HG03175 (cell line): ENCODE measurements around the gene FHIT.

Experiments
- ATAC-seq: cut with Tn5 transposase; IDR thresholded peaks from one replicate; pipeline ENCODE4 v1.9.1; 2021; ENCODE audit warnings: mild to moderate bottlenecking, moderate library complexity; ENCODE audit not compliant: unreplicated experiment

The FHIT gene

DNA sequence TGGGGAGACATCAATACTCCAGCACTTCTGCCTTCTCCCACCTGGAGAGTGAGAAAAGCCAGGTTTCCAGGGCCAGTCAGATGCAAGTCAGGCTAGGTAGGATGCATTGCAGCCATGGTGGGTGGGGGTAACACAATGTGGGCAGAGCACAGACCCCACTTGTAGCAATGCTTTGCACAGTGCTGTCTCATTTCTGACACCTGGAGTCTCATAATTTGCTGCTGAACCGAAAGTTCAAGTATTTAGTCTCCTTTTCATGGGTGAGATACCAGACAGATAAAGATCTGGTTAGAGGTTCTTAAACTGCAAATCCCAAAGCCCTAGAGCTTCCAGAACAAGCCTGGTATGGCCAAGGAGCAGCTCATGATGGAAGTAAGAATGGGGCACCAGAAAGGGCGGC lies 1321.1 kb downstream of the FHIT start:
- ATAC-seq, result no peak

DNA sequence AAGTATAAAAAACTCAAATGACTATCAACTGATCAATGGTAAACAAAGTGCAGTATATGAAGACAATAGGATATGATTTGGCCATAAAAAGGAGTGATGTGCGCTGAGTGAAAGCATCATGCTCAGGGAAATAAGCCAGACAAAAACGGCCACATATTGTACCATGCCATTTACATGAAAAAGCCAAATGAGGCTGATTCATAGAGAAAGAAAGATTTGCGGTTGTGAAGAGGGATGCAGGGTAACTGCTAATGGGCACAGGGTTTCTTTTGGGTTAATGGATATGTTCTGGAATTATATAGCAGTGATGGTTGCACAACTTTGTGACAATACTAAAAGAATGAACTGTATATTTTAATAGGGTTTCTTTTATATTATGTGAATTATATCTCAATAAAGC lies 1324.2 kb downstream of the FHIT start:
- ATAC-seq, result no peak

GRCh38 chr3:59925946-59926345 lies 1325.3 kb downstream of the FHIT start:
- ATAC-seq, result no peak

DNA sequence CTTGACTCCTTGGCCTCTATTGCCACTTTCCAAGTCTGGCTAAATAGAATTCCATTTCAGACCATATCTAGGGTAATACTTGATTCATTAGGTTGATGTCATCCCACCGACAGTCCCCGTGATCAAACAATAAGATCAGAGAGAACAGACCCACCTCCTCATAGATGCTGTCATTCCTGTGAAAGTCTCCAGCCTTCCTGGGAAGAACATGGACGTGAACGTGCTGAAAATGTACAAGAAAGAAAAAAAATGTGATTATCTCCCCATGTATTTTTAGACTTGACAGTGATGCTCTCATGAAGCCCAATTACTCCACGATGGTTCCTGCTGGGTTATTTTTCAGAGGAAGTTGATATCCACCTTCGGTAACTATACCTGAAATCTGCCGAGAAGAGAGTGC lies 1329.1 kb downstream of the FHIT start:
- ATAC-seq, result no peak

GRCh38 chr3:59920822-59921221 lies 1330.4 kb downstream of the FHIT start:
- no peak for ATAC-seq

DNA sequence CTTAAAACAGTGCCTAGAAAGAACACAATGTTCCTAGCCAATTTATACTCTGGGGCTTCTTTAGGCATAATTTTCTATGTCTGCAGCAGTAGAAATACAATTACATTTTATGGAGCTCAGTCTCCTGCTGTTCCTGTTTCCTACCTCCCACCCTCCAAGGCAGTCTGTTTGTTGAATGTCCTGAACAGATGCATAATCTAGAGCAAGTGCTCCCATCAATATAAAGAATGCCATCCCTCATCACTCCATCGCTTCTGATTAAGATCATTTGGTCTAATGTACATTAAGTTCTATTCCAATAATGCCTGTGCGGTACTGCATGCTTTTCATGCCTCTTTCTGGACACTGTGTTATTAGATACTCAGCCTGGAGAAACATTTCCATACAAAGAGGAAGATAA lies 1331.7 kb downstream of the FHIT start:
- no peak for ATAC-seq

- no peak for ATAC-seq
Measured at GRCh38 chr3:59914251-59914650, 1337.0 kb downstream of the FHIT start.

DNA sequence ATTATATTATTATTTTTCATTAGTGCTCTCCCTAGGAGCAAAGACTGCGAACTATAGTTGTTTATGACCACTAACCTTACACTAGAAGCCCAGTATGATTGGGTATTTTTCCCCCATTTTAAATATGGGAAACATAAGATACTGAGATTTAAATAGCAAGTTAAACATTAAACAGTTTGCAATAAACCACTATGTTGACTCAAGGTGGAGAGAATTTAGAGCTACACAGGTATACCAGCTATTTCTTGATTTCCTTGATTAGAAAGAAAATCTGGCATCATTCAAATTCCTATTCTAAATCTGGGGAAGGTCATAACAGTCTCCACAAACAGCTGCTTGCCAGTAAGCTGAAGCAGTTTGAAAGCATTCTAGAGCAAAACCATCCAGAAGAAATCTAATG lies 1337.6 kb downstream of the FHIT start:
- no peak for ATAC-seq

- ATAC-seq, result no peak
Measured at GRCh38 chr3:59908701-59909100, 1342.6 kb downstream of the FHIT start.

DNA sequence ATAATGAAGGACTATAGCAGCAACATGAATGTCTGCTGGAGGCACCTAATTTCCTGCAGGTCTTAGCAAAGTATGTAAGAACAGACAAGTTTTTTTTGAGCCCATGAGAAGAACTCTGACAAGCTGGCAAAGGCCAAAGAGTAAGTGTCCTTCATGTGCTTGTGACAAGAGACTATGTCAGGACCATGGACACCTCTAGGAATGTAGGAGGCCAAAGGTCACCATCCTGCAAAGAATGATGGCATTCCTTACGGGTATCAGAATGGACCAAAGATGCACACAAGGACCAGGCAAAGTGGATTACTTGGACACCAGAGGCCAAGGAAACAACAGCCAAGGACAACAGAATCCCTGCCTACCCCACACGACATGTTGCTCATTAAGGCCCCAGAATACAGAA lies 1343.0 kb downstream of the FHIT start:
- no peak for ATAC-seq

GRCh38 chr3:59904296-59904695 lies 1347.0 kb downstream of the FHIT start:
- no peak for ATAC-seq

DNA sequence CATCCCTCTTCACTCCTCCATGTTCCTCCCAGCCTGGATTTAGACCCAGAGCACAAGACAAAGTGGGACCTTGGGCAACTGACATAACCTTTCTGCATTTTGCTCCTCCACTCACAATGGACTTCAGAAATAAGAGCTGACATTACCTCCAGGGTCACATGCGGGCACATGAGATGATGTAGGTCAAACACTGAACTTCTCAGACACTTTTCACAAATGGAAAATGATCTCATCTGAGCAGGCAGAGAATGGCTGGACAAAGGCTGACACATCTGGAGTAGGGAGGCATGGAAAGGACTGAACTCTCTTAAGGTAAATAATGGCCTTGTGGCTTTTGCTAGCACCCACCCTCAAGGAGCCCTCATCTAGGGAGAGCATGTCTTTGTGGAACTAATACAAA lies 1352.2 kb downstream of the FHIT start:
- no peak for ATAC-seq

DNA sequence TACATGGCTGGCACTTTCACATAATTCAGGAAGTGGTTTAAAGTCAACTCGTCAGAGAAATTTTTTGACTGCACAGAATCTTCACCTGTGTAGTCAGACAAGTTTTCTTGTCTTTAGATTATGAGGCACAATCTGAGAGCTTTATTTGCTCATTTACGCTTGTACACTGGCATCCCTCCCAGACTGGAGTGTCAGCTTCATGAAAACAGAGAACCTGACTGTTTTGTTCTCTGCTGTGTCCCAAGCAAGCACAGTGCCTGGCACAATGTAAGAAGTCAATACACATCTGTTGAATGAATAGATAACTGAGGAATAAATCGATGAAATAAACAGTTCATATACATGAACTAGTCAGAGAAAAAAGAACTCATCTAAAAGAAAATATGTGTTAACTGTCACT lies 1355.3 kb downstream of the FHIT start:
- ATAC-seq, result no peak

DNA sequence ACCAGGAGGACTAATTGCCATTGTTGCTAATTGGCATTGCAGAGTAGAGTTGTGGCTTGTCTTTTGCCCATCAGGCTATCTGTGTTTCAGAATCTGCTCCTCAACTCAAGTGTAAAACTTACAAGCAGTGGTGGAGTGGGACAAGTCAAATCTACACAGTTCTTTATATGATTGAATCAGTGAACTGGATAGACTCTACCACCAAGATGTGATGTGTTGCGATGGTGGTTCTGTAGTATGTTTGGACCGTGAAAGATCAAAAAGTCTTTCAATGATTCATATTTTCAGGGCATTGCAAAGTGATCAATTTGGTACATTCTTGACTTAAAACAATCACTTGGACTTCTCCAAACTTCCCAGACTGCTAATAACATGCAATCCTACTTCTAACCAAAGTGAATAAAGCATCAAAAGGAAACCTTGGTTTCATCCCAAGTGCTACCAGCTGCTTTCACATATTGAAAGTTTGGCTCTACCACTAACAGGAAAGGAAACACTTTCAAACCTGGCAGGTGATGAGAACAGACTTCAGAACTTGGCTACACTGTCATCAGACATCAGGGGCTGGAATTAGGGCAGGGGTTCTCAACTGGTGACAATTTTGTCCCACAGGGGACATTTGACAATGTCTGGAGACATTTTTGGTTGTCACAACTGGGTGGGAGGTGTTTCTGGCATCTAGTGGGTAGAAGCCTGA lies 1356.7 kb downstream of the FHIT start:
- ATAC-seq, result no peak

GRCh38 chr3:59890639-59891038 lies 1360.6 kb downstream of the FHIT start:
- no peak for ATAC-seq

DNA sequence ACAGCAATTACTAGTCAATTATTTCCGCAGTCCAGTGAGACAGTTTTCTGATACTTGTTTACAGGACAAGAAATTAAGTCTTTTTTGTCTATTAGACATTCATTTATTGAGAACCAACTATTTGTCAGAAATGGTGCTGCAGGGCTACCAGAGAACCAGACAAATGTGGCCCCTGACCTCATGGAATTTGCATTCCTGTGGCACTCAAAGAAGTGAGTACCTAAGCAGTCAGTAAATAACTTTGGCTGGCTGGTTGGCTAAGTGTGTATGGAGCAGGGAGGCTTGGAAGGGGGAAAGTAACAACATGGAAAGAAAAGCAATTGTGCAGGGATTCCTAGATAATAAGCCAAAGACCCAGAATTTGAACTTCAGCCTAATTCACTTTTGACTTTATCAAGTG lies 1364.5 kb downstream of the FHIT start:
- no peak for ATAC-seq

DNA sequence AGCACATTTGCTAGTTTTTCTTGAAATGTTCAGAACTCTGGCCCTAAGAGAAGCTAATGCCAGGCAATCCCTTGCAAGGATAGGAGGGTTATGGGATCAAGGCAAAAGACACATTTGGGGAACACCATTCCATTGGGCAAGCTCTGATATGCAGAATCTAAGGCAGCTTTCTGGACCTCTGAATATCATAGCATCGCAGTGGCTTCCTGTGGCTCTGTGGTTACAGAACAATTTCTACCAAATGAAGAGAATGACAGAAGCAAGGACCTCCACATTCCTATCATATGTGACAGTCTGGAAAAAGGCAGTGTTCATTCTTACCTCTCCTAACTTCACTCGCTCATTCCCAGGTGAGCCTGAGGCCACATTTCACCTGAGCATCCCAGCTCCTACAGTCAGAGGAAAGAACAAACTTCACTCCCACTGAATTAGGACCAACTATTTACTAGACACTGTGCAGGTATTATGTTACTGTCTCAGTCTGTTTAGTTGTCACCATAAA lies 1365.3 kb downstream of the FHIT start:
- ATAC-seq, result no peak

DNA sequence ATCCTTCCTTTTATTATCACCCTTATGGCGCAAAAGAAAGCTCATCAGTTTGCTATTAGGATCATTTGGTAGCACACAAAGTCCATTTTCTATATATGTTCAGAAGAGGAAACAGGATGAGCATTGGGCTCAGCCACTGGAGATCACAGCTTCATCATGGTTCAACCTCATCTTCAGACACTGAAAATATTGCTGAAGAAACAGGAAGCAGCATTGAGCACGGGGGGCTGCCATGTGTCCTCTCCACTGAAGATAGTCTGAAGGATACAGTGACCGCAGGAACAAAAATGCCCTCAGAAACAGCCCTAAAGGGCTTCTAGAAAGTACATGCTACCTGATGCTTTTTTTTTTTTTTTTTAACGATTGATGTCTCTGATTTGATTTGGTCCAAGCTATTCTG lies 1366.2 kb downstream of the FHIT start:
- no peak for ATAC-seq

DNA sequence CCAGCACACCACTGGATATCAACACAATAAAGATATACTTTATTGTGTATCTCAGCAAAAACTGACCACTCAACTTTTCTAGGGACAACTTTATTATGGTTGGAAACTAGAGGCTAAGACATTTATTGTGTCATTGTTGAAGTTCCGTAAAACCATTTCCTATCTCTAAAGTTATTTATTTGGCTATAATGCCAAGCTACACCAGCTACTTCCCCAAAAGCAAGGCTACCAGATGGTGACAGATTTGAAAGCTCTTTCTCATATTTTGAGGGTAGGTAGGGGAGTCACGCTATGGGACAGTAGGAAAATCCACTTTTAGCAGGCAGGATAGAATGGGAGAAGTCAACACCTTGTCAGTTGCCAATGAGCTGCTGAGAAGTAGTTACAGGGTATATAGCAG lies 1366.8 kb downstream of the FHIT start:
- no peak for ATAC-seq

DNA sequence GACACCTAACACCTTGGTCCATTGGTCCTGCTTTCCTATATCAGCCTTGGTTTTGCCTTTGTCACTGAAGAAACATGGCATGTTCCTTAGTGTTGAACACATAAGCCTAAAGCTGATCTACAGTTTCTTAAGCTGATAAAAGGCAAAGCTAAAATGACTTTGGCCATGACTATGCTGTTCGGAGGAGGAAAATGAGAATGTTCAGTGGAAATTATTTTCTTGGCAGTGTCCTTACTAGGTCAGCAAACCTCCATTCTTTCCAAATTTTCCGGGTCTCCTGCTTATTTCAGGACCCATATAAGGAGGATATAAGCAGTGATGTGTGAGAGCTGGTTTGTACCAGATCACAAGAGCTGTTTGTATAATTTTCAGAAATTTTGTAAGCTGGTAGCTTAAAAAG lies 1368.5 kb downstream of the FHIT start:
- no peak for ATAC-seq

GRCh38 chr3:59880717-59881116 lies 1370.5 kb downstream of the FHIT start:
- ATAC-seq, result no peak

DNA sequence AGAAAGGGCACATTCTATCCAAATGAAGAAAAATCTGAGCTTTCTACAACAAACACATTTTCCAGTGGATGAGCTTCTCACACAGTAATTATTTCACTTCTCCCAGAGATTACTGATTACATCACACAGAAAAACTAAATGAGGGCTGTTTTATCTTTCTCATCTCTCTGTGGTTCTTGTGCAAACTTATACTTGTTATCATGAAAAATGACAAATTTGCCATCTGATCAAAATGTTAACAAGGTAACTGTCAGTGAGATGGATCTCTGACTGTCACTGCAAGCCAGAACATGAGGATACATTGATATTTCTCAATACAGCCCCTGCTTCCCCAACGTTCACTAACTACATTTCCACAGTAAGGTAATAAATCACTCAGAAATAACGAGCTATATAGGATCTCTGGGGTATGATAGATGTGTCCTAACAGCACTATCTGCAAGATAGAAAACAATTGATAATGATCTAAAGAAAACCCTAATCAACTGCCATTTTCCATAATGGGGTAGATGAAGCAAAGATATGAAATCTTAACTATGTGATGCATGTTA lies 1372.1 kb downstream of the FHIT start:
- no peak for ATAC-seq

- ATAC-seq, result no peak
Measured at GRCh38 chr3:59878038-59878427, 1373.2 kb downstream of the FHIT start.
